Prostate gland (tissue), 2 donors: ENCODE measurements around the gene TH. TPM values are rescaled to one million over a fixed set of nuclear protein-coding genes. Genes with fewer than 3 reads are reported as not detected.
"Not testable (repeated sequence)": the region's sequence is repeated elsewhere in the genome, so short reads cannot be mapped to it uniquely, and the experiment has no call there.

ENCODE experiments used
- DNase-seq: peaks from one replicate; pipeline ENCODE4 v3.0.0-alpha.2; 2019; ENCODE audit warnings: low spot score
- H3K27ac ChIP-seq, 2 donors: fragments of 200-600 bp; sonication (generic); 2 replicates each; pipeline ENCODE4 v1.5.1; 2017 to 2019
- H3K27me3 ChIP-seq: fragments of 200-600 bp; sonication (generic); replicated peaks from 2 replicates; pipeline ENCODE4 v1.5.1; 2019; ENCODE audit not compliant: insufficient read depth
- H3K36me3 ChIP-seq, 2 donors: fragments of 200-600 bp; sonication (generic); 1 replicate in 1 of 2; 2 replicates in 1 of 2; pipeline versions ENCODE4 v1.5.1 to v1.8.1; 2017 to 2019
- H3K4me1 ChIP-seq: fragments of 200-600 bp; sonication (generic); replicated peaks from 2 replicates; pipeline ENCODE4 v1.5.1; 2019
- H3K4me3 ChIP-seq, 2 donors: fragments of 200-600 bp; sonication (generic); 2 replicates each; pipeline ENCODE4 v1.5.1; 2017 to 2019
- H3K9me3 ChIP-seq: fragments of 200-600 bp; sonication (generic); 2 replicates; pipeline ENCODE4 v1.5.1; 2017
- CTCF ChIP-seq, 4 experiments: fragments of 200-600 bp in 2 of 4; fragments of 450-650 bp in 2 of 4; sonication (generic) in 2 of 4; IDR thresholded peaks; 1 replicate in 3 of 4; 2 replicates in 1 of 4; pipeline ENCODE4 v1.5.1; 2016 to 2019; ENCODE audit warnings: antibody characterized with exemption in 4 of 4, mild to moderate bottlenecking in 2 of 4, moderate library complexity in 2 of 4
- POLR2A ChIP-seq: fragments of 450-650 bp; IDR thresholded peaks from one replicate; pipeline ENCODE4 v1.6.1; 2016; ENCODE audit warnings: antibody characterized with exemption, mild to moderate bottlenecking
- POLR2AphosphoS5 ChIP-seq: sonication (generic); formaldehyde crosslinking; IDR thresholded peaks from one replicate; pipeline ENCODE4 v1.6.1; 2017; ENCODE audit warnings: antibody characterized with exemption
- WGBS: methylation state at CpG from one replicate; pipeline ENCODE4 v1.1.5; 2018; 5-methylcytosine and 5-hydroxymethylcytosine counted together
- intact Hi-C: fragments of 100-400 bp; cut with DNase I; formaldehyde crosslinking; loops from one replicate; pipeline ENCODE4 v1.14.2; 2022
- total RNA-seq, 2 donors: library from RNA; depleted of rRNA; stranded (reverse); fragments of >200 nt; gene quantifications; one replicate each; pipeline ENCODE4 v1.1.0, GENCODE V29; 2016

Gene TH
- total RNA-seq, 2 donors from 2014 or later: 2.4 TPM; not detected in 1

- Histone ChIP-seq H3K27me3 (peaks cover 3% of the 10 kb centered on the region), H3K4me1 (no peaks in the 10 kb centered on the region), H3K27ac (no peak overlapping the region), H3K4me3 (no peak overlapping the region), H3K36me3 (no peaks in the 10 kb centered on the region), H3K9me3 (no peaks in the 10 kb centered on the region)
- 90% methylated on average over 9 of the region's 11 CpGs for WGBS
- no peak for TF ChIP-seq CTCF (IDR thresholded peaks at IDR 0.05)
- no peak for TF ChIP-seq POLR2AphosphoS5
- no peak for TF ChIP-seq POLR2A
- intact Hi-C loops: no loop called here
- no peak for DNase-seq
Measured at GRCh38 chr11:2180789-2181370, 9.3 kb upstream of the TH start.

- H3K36me3 ChIP-seq: no peaks in the 10 kb centered on the region
- no peak overlapping the region for H3K4me3 ChIP-seq
- WGBS: 82% methylated on average over 15 of the region's 15 CpGs
- intact Hi-C loops: no loop called here
- no peak for DNase-seq
- no peaks in the 10 kb centered on the region for H3K27me3 ChIP-seq
- H3K9me3 ChIP-seq: no peaks in the 10 kb centered on the region
- TF ChIP-seq POLR2AphosphoS5: no peak
- TF ChIP-seq CTCF (IDR thresholded peaks at IDR 0.05): no peak
- TF ChIP-seq POLR2A: no peak
- H3K27ac ChIP-seq: no peak overlapping the region
- no peaks in the 10 kb centered on the region for H3K4me1 ChIP-seq
Measured at GRCh38 chr11:2180347-2180746, 8.7 kb upstream of the TH start.

GRCh38 chr11:2179516-2179915, 7.9 kb upstream of the TH start:
- Histone ChIP-seq H3K36me3 (no peaks in the 10 kb centered on the region), H3K4me3 (no peak overlapping the region), H3K4me1 (no peaks in the 10 kb centered on the region), H3K9me3 (no peaks in the 10 kb centered on the region), H3K27me3 (no peaks in the 10 kb centered on the region), H3K27ac (no peak overlapping the region)
- intact Hi-C loops: no loop called here
- no peak for TF ChIP-seq POLR2AphosphoS5
- TF ChIP-seq POLR2A: no peak
- 90% methylated on average over 10 of the region's 10 CpGs for WGBS
- DNase-seq: no peak

- no peaks in the 10 kb centered on the region for H3K9me3 ChIP-seq
- H3K27me3 ChIP-seq: no peaks in the 10 kb centered on the region
- no peak for TF ChIP-seq POLR2AphosphoS5
- TF ChIP-seq POLR2A: no peak
- TF ChIP-seq CTCF (IDR thresholded peaks at IDR 0.05): no peak
- no peak overlapping the region for H3K27ac ChIP-seq
- WGBS: 54% methylated on average over 15 of the region's 16 CpGs
- DNase-seq: no peak
- H3K4me3 ChIP-seq: no peak overlapping the region
- intact Hi-C loops: no loop called here
- H3K36me3 ChIP-seq: no peaks in the 10 kb centered on the region
- H3K4me1 ChIP-seq: no peaks in the 10 kb centered on the region
Measured at GRCh38 chr11:2178906-2179494, 7.4 kb upstream of the TH start.

- H3K4me3 ChIP-seq, H3K4me1 ChIP-seq, intact Hi-C loops, H3K36me3 ChIP-seq, H3K27me3 ChIP-seq, H3K9me3 ChIP-seq, DNase-seq, H3K27ac ChIP-seq: not testable (repeated sequence)
- 83% methylated on average over 16 of the region's 16 CpGs for WGBS
Measured at GRCh38 chr11:2178055-2178773, 6.6 kb upstream of the TH start.
